Right kidney (tissue), 1 donor: ENCODE data around the gene HRG.
"Not testable (repeated sequence)": the region's sequence is repeated elsewhere in the genome, so short reads cannot be mapped to it uniquely, and the experiment has no call there.

Experiments used
- DNase-seq: peaks from one replicate; pipeline ENCODE4 v3.0.0-alpha.2; 2016

The HRG gene

DNA sequence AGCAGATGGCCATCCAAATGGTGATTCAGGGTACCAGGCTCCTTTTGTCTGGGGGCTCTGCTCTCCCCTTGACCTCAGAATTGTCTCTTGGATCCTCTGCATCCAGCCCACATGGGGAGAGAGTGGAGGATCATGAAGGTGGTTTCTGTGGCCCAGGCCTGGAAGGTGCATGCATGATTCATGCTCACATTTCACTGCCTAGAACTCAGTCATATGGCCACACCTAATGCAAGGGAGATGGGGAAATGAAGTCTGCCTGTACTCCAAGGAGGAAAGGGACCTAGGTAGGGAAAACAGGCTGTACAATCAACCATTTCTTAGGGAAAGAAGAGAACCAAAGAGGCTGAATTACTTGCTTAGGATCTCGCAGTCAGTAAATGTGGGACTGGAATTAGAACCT, 15.1 kb downstream of the HRG start:
- no peak for DNase-seq

- DNase-seq, result no peak
Observed at GRCh38 chr3:186682812-186683211, 17.0 kb downstream of the HRG start.

DNA sequence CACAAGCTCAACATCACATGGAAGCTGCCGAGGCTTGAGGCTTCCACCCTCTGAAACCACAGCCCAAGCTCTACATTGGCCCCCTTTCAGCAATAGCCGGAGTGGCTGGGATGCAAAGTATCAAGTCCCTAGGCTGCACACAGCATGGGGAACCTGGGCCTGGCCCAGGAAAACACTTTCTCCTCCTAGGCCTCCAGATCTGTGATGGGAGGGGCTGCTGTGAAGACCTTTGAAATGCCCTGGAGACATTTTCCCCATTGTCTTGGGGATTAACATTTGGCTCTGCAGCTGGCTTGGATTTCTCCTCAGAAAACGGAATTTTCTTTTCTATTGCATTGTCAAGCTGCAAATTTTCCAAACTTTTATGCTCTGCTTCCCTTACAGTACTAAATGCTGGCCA, 18.2 kb downstream of the HRG start:
- no peak for DNase-seq

GRCh38 chr3:186686475-186686874, 20.7 kb downstream of the HRG start:
- DNase-seq, result not testable (repeated sequence)

- DNase-seq, result no peak
Observed at GRCh38 chr3:186687120-186687651, 21.4 kb downstream of the HRG start.

GRCh38 chr3:186690304-186690703, 24.5 kb downstream of the HRG start:
- DNase-seq, result not testable (repeated sequence)

GRCh38 chr3:186691676-186692075, 25.9 kb downstream of the HRG start:
- no peak for DNase-seq

- DNase-seq, result no peak
Observed at GRCh38 chr3:186693843-186694242, 28.0 kb downstream of the HRG start.

DNA sequence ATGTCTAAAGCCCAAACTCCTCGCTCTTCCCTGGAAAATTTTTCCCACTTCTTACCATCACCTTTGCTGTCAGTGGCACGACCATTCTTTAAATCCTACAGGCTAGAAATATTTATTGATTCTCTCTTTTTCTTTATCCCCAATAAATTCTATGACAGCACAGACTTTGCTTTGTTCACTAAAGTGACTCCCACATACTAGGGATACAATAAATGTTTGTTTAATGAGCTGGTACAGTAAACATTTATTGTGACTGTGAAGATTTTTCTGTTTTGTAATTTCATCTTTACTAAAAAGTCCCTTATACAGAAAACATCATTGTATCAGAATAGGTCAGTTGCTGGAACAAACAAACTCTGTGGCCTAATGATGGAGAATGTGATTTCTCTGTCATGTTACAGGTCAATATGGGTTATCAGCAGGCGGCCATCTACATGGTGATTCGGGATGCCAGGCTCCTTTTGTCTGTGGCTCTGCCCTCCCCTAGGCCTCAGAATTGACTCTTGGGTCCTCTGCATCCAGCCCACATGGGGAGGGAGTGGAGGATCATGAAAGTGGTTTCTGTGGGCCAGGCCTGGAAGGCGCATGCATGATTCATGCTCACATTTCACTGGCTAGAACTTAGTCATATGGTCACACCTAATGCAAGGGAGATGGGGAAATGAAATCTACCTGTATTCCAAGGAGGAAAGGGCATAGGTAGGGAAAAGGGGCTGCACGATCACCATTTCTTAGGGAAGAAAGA, 28.6 kb downstream of the HRG start:
- no peak for DNase-seq

DNA sequence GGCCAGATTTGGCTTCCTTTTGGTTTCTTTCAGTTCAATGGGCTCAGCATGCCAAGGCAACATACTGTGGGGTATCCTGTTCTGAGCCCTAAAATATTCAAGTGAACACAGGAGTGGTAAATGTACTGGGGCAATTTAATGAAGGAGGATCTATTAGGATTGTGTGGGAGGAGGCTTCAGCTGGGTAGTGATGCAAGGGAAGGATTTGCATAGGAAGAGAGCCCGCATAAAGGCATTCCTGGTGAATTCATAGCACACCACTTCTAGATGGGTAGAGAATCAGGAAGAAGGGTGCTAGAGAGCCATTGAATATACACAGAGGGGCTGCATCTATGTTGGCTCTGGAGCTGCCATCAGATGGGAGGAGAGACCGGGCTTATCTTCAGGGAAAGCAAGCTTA, 30.7 kb downstream of the HRG start:
- no peak for DNase-seq

DNA sequence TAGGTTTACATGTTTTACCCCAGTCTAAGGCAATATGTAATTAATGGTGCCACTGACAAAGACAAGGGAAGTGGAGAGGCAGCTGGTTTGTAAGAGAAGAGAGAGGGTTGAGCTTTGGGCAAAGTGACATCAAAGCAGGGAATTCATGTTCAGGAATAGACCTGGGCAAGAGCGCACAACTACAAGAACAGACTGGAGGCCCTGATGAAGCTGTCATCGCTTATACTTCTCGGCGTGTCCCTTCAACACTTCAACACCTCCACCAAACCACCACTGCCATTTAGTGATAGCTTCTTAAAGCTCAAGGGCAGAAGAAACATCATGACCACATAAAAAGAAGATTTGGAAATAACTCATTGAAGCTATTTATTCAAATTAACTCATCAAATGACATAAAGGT, 31.7 kb downstream of the HRG start:
- no peak for DNase-seq

- DNase-seq, result no peak
Observed at GRCh38 chr3:186700267-186700666, 34.5 kb downstream of the HRG start.

DNA sequence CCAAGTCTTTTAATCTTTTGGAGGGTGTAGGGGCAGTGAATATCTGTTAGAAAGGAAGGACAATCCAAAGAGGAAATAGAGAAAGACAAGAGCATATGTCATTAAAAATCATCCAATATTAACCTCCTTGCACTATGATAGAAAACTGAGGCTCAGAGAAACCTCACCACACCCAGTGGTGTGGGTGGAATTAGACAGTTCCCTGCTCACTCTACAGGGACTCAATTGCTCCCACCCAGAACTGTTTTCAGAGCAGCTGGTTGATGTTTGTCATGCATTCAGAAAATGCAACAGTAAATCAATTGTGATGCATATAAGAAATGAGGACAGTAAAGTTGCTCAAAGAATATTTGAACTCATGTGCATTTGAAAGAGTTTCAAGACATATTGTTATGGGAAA, 36.6 kb downstream of the HRG start:
- not testable (repeated sequence) for DNase-seq

- DNase-seq, result no peak
Observed at GRCh38 chr3:186705882-186706780, 40.3 kb downstream of the HRG start.

DNA sequence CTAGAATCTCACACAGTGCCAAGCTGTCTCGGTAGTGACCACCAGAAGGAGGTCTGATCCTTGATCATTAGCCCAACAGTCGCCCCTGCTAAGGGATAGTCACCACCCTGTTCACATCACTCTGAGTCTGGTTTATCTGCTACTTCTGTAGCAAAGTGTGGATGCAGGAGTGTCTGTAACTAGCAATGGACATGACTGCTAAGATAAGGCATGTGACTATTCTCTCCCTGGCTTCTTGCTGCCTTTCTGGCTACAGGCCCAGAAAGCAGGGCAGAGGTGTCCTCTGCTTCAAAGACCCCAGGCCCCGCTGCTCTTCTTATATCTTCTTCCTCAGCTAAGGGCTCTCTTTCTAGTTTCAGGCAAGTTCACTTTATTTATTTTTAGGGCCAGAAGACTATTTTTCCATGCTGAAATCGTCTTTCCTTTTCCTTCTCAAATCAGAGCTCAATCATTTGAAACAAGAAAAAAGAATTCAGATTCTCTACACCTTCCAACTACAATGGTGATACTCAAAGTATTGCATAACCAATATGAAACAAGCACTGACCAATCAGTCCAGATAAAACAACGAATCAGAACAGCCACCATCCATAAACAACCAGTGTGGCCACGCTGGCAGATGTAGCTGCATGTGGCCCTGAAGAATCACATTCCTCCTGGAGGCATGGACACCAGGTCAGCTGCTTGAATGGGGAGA, 43.3 kb downstream of the HRG start:
- DNase-seq, result no peak

DNA sequence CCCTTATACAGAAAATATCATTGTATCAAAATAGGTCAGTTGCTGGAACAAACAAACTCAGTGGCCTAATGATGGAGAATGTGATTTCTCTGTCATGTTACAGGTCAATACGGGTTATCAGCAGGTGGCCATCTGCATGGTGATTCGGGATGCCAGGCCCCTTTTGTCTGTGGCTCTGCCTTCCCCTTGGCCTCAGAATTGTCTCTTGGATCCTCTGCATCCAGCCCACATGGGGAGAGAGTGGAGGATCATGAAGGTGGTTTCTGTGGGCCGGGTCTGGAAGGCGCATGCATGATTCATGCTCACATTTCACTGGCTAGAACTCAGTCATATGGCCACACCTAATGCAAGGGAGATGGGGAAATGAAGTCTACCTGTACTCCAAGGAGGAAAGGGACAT, 44.9 kb downstream of the HRG start:
- not testable (repeated sequence) for DNase-seq

DNA sequence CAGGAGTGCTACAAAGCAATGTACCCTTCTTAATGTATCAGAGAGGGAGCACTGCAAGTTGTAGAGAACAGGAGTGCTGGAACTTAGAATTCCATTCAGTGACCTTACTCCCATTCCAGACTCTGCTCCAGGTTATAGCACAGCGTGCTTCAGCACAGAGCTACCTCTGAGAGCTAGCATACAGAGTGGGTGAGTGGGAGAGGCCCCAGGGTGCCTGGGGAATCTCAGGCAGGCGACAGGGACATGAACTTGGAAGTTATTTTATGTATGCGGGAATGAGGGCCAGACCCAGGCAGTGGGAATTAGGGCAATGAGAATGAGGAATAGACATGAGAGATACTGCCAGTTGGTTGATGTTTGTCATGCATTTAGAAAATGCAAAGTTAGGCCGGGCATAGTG, 47.7 kb downstream of the HRG start:
- DNase-seq, result no peak

DNA sequence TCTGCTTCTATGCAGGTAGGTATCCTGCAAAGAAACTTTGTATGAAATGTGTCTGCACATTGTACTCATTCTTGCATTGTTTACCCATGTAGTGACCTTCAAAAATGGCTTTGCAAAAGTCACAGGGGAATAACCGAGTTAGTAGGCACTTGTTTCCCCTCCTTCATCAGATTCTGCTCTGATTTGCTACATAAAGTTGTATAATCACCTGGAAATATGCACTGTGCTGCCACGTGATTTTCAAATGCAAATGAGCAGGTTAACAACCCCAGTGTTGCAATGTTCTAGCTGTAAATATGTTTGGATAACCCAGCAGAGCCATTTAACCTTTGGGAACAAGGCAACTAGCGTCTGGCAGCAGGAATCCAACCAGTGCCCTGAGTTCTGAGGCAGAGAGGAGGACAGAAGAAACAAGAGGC, 51.2 kb downstream of the HRG start, which contains the start of gene KNG1:
KNG1 (plus strand) TSS at position 321 of the 419 bp plus-strand sequence. CDS start 184 bp downstream, outside the sequence.
- no peak for DNase-seq

GRCh38 chr3:186719945-186720739, 54.3 kb downstream of the HRG start:
- no peak for DNase-seq

GRCh38 chr3:186722457-186722856, 56.6 kb downstream of the HRG start:
- no peak for DNase-seq

- no peak for DNase-seq
Observed at GRCh38 chr3:186724911-186725310, 59.1 kb downstream of the HRG start.
